HL-60 (cell line): Measurements from ENCODE around the gene CENPP. TPM values are rescaled to one million over a fixed set of nuclear protein-coding genes. Genes with fewer than 3 reads are reported as not detected.

Source experiments
- DNase-seq, 2 experiments: peaks; one replicate each; pipeline ENCODE4 v3.0.0-alpha.2; 2010 to 2020; ENCODE audit warnings: low read depth in 1 of 2, low spot score in 1 of 2
- H3K27ac ChIP-seq: fragments of 250-450 bp; sonication (Bioruptor Pico); replicated peaks from 2 replicates; pipeline ENCODE4 v1.5.1; 2020; ENCODE audit warnings: mild to moderate bottlenecking, moderate library complexity
- H3K27me3 ChIP-seq: fragments of 250-450 bp; sonication (Bioruptor Pico); 2 replicates; pipeline ENCODE4 v1.5.1; 2021; ENCODE audit warnings: mild to moderate bottlenecking, moderate library complexity; ENCODE audit not compliant: insufficient read depth, poor library complexity, severe bottlenecking
- H3K4me3 ChIP-seq: replicated peaks from 2 replicates; pipeline ENCODE4 v1.5.1; 2011; ENCODE audit warnings: mild to moderate bottlenecking, control low read depth, low read length; ENCODE audit not compliant: insufficient read depth
- GABPA ChIP-seq: IDR thresholded peaks from 2 replicates; pipeline ENCODE4 v1.6.1; 2012; ENCODE audit warnings: low read depth
- POLR2AphosphoS5 ChIP-seq: IDR thresholded peaks from 2 replicates; pipeline ENCODE4 v1.6.1; 2012; ENCODE audit warnings: low read depth
- SPI1 ChIP-seq: IDR thresholded peaks from 2 replicates; pipeline ENCODE4 v1.6.1; 2012; ENCODE audit warnings: low read depth, mild to moderate bottlenecking, borderline replicate concordance
- microRNA-seq: library from miRNA; unstranded; fragments of <30 nt; microRNA quantifications from one replicate; pipeline ENCODE4, GENCODE V29; 2018
- TF ChIP-seq, protein P1 (sequence below): IDR thresholded peaks from 2 replicates; pipeline ENCODE4 v1.6.1; 2012; ENCODE audit warnings: low read depth; ENCODE audit not compliant: insufficient replicate concordance
- TF ChIP-seq, protein P2 (sequence below): IDR thresholded peaks from one replicate; pipeline ENCODE4 v1.5.1; 2011; ENCODE audit warnings: low read length, control low read depth, inconsistent platforms; ENCODE audit not compliant: insufficient read depth

CENPP gene

DNA sequence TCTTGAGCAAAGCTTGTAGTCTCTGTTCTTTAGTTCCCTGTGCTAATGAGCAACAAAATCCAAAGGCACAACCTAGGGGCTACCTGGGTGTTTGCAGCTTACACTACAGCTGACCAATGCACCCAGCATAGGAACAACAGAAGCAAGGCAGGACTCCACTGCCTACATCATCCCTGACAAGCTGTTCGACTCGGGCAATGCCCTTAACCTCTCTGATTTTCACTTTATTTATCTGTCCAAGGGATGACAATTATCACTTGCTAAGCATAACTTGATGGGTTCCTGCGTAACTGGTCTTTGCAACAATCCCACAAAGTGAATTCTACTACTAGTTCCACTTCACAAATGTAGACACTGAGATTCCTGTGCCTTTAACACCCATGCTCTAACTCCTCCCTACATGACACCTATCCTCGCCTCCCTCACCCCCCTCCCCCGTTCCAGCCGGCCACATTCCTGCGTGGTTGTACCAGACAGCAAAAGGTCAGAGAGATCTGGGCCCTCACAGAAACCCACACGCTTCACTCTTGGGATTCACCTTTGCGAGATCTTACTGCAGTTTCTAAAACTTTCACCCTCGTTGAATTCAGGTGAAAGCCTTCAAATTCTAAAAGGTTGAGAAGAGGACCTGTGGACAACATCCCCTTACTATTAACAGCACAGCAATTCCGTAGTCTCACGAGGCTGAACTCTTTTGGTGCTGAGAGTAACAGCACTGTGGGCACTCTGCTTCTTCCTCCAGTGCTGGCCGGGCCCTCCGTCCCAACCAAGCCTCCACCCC lies 343.2 kb downstream of the CENPP start:
- Histone ChIP-seq H3K27me3 (no peaks in the 10 kb centered on the region), H3K4me3 (peak overlapping the region; percentile 83), H3K27ac (peak overlapping the region; percentile 55)
- TF ChIP-seq GABPA: no peak
- TF ChIP-seq, protein P1, sequence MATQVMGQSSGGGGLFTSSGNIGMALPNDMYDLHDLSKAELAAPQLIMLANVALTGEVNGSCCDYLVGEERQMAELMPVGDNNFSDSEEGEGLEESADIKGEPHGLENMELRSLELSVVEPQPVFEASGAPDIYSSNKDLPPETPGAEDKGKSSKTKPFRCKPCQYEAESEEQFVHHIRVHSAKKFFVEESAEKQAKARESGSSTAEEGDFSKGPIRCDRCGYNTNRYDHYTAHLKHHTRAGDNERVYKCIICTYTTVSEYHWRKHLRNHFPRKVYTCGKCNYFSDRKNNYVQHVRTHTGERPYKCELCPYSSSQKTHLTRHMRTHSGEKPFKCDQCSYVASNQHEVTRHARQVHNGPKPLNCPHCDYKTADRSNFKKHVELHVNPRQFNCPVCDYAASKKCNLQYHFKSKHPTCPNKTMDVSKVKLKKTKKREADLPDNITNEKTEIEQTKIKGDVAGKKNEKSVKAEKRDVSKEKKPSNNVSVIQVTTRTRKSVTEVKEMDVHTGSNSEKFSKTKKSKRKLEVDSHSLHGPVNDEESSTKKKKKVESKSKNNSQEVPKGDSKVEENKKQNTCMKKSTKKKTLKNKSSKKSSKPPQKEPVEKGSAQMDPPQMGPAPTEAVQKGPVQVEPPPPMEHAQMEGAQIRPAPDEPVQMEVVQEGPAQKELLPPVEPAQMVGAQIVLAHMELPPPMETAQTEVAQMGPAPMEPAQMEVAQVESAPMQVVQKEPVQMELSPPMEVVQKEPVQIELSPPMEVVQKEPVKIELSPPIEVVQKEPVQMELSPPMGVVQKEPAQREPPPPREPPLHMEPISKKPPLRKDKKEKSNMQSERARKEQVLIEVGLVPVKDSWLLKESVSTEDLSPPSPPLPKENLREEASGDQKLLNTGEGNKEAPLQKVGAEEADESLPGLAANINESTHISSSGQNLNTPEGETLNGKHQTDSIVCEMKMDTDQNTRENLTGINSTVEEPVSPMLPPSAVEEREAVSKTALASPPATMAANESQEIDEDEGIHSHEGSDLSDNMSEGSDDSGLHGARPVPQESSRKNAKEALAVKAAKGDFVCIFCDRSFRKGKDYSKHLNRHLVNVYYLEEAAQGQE: no peak
- no peak for TF ChIP-seq SPI1
- TF ChIP-seq, protein P2, sequence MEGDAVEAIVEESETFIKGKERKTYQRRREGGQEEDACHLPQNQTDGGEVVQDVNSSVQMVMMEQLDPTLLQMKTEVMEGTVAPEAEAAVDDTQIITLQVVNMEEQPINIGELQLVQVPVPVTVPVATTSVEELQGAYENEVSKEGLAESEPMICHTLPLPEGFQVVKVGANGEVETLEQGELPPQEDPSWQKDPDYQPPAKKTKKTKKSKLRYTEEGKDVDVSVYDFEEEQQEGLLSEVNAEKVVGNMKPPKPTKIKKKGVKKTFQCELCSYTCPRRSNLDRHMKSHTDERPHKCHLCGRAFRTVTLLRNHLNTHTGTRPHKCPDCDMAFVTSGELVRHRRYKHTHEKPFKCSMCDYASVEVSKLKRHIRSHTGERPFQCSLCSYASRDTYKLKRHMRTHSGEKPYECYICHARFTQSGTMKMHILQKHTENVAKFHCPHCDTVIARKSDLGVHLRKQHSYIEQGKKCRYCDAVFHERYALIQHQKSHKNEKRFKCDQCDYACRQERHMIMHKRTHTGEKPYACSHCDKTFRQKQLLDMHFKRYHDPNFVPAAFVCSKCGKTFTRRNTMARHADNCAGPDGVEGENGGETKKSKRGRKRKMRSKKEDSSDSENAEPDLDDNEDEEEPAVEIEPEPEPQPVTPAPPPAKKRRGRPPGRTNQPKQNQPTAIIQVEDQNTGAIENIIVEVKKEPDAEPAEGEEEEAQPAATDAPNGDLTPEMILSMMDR: no peak
- no peak for TF ChIP-seq POLR2AphosphoS5
- DNase-seq: peak in 1 of 2 experiments; percentile 26

DNA sequence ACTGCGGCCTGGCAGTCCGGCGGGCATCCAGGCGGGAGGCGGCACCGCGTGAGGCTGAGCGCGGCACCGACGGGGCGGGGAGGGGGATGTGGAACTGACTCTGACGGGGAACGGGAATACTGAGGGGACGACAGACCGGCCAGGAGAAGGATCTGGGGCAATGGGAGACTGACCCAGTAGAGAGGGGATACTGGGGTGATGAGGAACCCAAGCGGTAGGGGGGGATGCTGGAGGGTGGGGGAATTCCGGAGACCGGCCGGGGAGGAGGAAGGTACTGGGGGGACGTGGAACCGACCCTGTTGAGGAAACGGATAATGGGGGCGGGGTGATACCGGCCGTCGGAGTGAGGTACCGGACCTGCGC lies 343.8 kb downstream of the CENPP start:
- Histone ChIP-seq H3K4me3 (peak overlapping the region; percentile 83), H3K27me3 (no peaks in the 10 kb centered on the region), H3K27ac (peak overlapping the region; percentile 55)
- TF ChIP-seq, protein P1: no peak
- TF ChIP-seq, protein P2: no peak
- TF ChIP-seq SPI1 (no peak), GABPA (no peak), POLR2AphosphoS5 (no peak)
- DNase-seq: peak; percentile 17 to 30

Small RNA genes within 50 kb of the gene (microRNA-seq; reads per million reads assigned to microRNA genes)
- gene MIR3651 (2.4 reads per million), gene MIR4670 (not detected)
